Right cardiac atrium (tissue), 5 donors: ENCODE measurements around the gene CORO1C. TPM values are rescaled to one million over a fixed set of nuclear protein-coding genes. Genes with fewer than 3 reads are reported as not detected.

Source experiments
- ATAC-seq, 2 donors: fragments of 200-7000 bp; cut with Tn5 transposase; one replicate each; pipeline versions ENCODE4 v1.8.0 to v1.9.1; 2020; ENCODE audit warnings: moderate library complexity in 2 of 2, mild to moderate bottlenecking in 1 of 2
- DNase-seq, 3 donors: peaks; one replicate each; pipeline ENCODE4 v3.0.0-alpha.2; 2020
- H3K27ac ChIP-seq: one replicate; pipeline ENCODE4 v1.5.1; 2013; ENCODE audit warnings: mild to moderate bottlenecking, low read length, control low read depth, moderate library complexity
- H3K27me3 ChIP-seq: one replicate; pipeline ENCODE4 v1.6.1; 2013; ENCODE audit not compliant: control insufficient read depth, insufficient read depth
- H3K4me1 ChIP-seq: one replicate; pipeline ENCODE4 v1.6.1; 2013; ENCODE audit warnings: low read length; ENCODE audit not compliant: control insufficient read depth, insufficient read depth
- H3K4me3 ChIP-seq: one replicate; pipeline ENCODE4 v1.5.1; 2013; ENCODE audit warnings: low read length, control low read depth
- H3K9me3 ChIP-seq: one replicate; pipeline ENCODE4 v1.6.1; 2013; ENCODE audit warnings: low read length; ENCODE audit not compliant: control insufficient read depth
- WGBS: extraction: QIAGEN DNeasy Blood & Tissue Kit; methylation state at CpG from one replicate; pipeline ENCODE4 v1.1.7; 2013; 5-methylcytosine and 5-hydroxymethylcytosine counted together
- intact Hi-C, 4 donors: fragments of 100-400 bp; cut with DNase I; formaldehyde crosslinking; loops; one replicate each; pipeline versions ENCODE4 v1.11.0 to v1.14.0; 2022 to 2023
- polyA plus RNA-seq: library from polyadenylated mRNA; stranded (reverse); fragments of 200-250 nt; gene quantifications from one replicate; pipeline ENCODE4 v1.2.3, GENCODE V29; 2013
- total RNA-seq, 4 donors: library from RNA; stranded (reverse); fragmentation: NEBNext Ultra II Directional; extraction: Animal tissue kit (Norgen Biotek cat#: 25700); gene quantifications; one replicate each; pipeline ENCODE4 v1.2.1, GENCODE V29; 2021
- donor health status: healthy with polysubstance abuse.
- donor health status: DM: no; HTN: yes; CAD: no.
- donor health status: DM: no; HTN: no; CAD: no.
- donor health status: DM: no; HTN: yes; CAD: no; lungs with severe emphysema.
- donor health status: DM: yes; HTN: yes; CAD: no.

Gene CORO1C
- total and polyA plus RNA-seq, 5 donors, result 24.8 to 122 (median 85.5) TPM

DNA sequence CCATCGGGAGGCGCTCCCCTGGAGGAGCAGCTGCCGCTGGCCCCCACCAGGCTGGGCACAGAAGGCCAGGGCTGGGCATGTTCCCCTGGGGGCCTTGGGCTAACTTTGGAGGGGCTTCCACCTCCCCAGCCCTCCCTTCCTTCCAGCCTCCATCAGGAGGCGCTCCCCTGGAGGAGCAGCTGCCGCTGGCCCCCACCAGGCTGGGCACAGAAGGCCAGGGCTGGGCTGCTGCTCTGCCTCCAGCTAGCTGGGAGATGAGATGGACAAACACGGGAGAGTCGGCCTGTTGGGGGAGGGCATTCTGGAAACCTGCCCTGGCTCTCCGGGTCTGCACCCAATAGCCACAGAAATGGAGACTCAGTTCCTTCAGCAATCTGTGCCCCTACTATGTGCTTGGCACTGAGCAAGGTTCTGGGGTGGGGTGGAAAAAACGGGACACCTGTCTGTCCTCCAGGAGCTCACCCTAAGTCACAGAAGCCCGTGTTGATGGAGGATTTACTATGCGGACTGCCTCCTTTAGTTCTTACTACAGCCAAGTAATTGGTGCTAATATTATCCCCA is 39.0 kb upstream of the CORO1C start:
- H3K4me1 ChIP-seq, result peaks cover 25% of the 10 kb centered on the region
- intact Hi-C loops, result no loop called here
- no peak for ATAC-seq

DNA sequence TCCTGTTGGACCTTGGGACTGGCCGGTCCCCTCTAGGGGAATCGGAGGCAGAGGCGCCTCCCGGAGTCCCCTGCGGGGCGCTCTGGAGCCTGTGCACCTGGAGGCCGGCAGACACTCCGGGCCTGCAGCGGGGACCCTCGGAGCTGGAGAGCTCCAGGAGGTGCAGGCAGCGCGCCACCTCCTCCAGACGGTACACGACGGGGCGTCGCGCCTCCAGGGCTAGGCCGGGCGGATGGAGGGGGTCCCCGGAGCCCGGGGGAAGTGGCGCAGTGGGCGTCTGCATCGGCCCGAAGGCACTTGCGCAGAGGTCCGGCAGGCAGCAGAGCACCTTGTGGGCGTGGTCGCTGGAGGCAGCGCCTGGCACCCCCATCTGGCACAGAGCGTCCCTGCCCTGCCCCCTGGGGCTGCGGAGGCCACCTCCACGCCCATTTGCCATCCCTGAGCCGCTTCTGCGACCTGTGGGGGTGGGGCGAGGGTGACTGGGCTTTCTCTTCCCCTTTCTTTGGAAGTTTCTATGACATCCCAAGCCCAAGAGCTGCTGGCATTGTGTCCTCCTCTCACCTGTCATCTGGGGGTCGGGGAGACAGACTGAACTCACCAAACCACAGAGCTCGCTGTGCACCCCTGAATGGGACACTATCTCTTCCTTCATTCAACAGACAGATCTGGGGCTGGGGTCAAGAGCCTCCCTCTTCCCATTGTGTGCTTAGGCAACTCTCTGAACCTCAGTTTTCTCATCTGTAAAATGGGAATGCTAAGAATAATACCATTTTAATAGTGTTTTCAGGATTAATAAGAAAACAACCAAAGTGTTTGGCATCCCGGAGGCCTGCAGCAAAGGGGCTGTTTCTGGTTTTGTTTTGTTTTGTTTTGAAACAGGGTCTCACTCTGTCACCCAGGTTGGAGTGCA is 37.5 kb upstream of the CORO1C start:
- H3K9me3 ChIP-seq, result no peaks in the 10 kb centered on the region
- peaks cover 13% of the 10 kb centered on the region for H3K4me1 ChIP-seq
- intact Hi-C loops, result no loop called here
- H3K4me3 ChIP-seq, result no peak overlapping the region
- peak; percentile 46 to 79 (median 76) for DNase-seq
- peak; percentile 38 to 49 for ATAC-seq
- 18% methylated on average over 40 of the region's 40 CpGs for WGBS
- H3K27ac ChIP-seq, result no peak overlapping the region
- H3K27me3 ChIP-seq, result no peaks in the 10 kb centered on the region

More for the DNA sequence above, 39.0 kb upstream of the CORO1C start:
- DNase-seq, result no peak
- Histone ChIP-seq H3K27ac (no peak overlapping the region), H3K27me3 (no peaks in the 10 kb centered on the region), H3K9me3 (no peaks in the 10 kb centered on the region), H3K4me3 (no peak overlapping the region)
- 63% methylated on average over 11 of the region's 11 CpGs for WGBS

DNA sequence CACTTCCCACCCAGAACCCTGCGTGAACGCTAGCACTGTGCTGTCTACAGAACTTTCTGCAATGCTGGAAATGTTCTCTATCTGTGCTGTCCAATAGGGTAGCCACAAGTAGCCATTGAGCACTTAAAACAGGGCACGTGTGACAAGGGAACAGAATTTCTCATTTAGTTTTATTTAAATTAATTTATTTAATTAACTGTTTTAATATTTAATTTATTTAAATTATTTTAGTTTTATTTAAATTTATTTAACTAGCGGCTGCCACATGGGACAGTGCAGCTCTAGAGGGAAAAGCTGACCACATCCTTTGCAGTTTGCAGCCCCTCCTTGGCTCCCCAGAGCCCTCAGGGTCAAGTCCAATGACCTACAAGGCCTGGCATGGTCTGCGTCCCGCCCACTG is 35.0 kb upstream of the CORO1C start:
- intact Hi-C loops, result no loop called here
- peak in 1 of 3 donors; percentile 13 for DNase-seq
- Histone ChIP-seq H3K4me1 (peaks cover 4% of the 10 kb centered on the region), H3K4me3 (no peak overlapping the region), H3K9me3 (no peaks in the 10 kb centered on the region), H3K27me3 (no peaks in the 10 kb centered on the region), H3K27ac (no peak overlapping the region)
- no peak for ATAC-seq
- 89% methylated on average over 6 of the region's 6 CpGs for WGBS

DNA sequence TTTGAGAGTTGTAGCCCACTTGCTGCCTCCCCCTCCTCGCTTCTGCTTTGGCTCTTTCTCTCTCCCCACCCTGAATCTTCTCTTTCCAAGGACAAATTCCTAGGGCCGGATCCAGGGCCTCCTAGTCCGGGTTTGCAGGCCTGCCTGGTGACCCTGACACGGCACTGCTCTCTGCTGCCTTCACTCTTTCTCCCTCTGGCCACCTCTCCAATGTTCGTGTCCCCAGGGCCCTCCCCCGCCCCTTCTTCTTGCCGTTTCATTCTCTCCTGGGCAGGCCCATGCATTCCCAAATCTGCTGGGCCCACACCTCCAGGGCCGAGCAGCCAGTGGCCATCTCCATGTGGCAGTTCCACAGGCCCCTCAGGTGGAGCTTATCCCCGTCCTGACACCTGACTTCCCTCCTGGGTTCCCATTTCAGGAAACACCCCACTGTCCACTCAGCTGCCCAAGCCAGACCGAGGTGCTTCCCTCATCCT is 34.0 kb upstream of the CORO1C start:
- no peak for ATAC-seq
- intact Hi-C loops, result no loop called here
- H3K4me3 ChIP-seq, result no peak overlapping the region
- H3K27ac ChIP-seq, result no peak overlapping the region
- no peaks in the 10 kb centered on the region for H3K27me3 ChIP-seq
- no peaks in the 10 kb centered on the region for H3K9me3 ChIP-seq
- peaks cover 2% of the 10 kb centered on the region for H3K4me1 ChIP-seq
- DNase-seq, result no peak
- 58% methylated on average over 10 of the region's 10 CpGs for WGBS

DNA sequence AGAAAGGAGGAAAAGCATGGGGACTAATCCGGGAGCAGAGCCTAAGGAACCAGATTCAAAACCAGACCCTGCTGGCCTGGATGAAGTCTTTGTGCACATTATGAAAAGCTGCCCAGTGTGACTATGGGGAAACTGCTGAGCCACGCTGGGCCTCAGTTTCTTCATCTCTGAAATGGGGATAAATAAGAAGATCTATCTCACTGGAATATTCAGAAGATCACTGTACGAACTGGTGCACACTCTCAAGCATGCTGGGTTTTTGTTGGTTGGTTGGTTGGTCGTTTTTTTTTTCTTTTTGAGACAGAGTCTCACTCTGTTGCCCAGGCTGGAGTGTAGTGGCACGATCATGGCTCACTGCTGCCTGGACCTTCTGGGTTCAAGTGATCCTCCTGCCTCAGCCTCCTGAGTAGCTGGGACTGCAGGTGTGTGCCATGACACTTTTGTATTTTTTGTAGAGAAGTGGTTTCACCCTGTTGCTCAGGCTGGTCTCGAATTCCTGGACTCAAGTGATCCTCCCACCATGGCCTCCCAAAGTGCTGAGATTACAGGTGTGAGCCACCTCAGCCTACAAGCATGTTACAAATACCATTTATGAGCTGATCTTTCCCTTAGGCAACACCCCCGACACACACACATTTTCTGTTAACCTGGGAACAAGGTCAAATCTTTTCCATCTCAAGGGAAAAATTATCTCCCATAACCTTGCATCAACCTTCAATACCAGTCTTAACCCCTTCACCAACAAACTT is 33.4 kb upstream of the CORO1C start:
- DNase-seq (no peak), ATAC-seq (no peak)
- intact Hi-C loops, result no loop called here
- H3K4me1 ChIP-seq, result peaks cover 2% of the 10 kb centered on the region
- WGBS, result 89% methylated on average over 7 of the region's 7 CpGs
- H3K9me3 ChIP-seq, result no peaks in the 10 kb centered on the region
- no peak overlapping the region for H3K27ac ChIP-seq
- H3K27me3 ChIP-seq, result no peaks in the 10 kb centered on the region
- H3K4me3 ChIP-seq, result no peak overlapping the region

DNA sequence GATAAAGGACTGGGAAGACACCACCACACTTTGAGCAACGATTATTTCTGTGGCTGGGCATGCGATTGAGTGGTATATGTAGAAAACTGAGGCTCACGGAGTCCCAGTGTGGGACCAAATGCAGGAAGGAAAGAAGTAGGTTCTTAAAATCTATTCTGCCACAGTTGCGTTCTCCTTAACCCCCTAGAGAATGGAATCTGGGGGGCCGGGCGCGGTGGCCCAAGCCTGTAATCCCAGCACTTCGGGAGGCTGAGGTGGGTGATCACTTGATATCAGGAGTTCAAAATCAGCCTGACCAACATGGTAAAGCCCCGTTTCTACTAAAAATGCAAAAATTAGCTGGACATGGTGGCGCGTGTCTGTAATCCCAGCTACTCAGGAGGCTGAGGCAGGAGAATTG is 29.9 kb upstream of the CORO1C start:
- WGBS, result 92% methylated on average over 11 of the region's 11 CpGs
- no peak for ATAC-seq
- no peaks in the 10 kb centered on the region for H3K4me1 ChIP-seq
- no peak for DNase-seq
- intact Hi-C loops, result no loop called here
- no peaks in the 10 kb centered on the region for H3K9me3 ChIP-seq
- no peak overlapping the region for H3K27ac ChIP-seq
- no peaks in the 10 kb centered on the region for H3K27me3 ChIP-seq
- no peak overlapping the region for H3K4me3 ChIP-seq

DNA sequence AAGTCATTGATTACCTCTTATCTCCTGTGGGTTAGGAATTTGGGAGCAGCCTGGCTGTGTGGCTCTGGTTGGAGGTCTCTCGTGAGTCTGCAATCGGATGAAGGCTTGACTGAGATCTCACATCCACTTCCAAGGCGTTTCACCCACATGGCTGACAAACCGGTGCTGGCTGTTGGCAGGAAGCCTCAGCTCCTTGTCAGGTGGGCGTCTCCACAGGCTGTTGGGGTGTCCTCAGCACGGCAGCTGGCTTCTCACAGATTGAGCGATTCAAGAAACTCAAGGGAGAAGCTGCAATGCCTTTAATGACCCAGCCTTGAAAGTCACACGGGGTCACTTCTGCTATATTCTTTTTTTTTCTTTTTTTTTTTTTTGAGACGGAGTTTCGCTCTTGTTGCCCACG is 28.6 kb upstream of the CORO1C start:
- WGBS, result 72% methylated on average over 11 of the region's 11 CpGs
- H3K9me3 ChIP-seq, result no peaks in the 10 kb centered on the region
- no peak overlapping the region for H3K27ac ChIP-seq
- intact Hi-C loops, result no loop called here
- DNase-seq (no peak), ATAC-seq (no peak)
- H3K27me3 ChIP-seq, result no peaks in the 10 kb centered on the region
- H3K4me1 ChIP-seq, result no peaks in the 10 kb centered on the region
- no peak overlapping the region for H3K4me3 ChIP-seq

DNA sequence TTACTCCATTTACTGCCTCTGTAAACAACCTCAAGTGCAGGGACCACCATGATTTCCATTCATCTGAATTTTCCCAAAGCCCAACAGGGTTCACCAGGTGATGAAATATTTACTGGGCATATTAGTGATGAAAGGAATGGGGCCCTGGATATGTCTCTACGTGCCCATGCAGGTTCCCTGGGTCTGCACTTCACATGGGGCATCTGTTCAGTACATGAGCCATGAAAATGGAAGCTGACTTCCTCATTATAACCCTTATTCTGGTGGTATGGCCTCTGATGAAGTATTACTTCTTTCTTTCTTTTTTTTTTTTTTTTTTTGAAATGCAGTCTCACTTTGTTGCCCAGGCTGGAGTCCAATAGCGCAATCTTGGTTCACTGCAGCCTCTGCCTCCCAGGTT is 26.5 kb upstream of the CORO1C start:
- Histone ChIP-seq H3K27me3 (no peaks in the 10 kb centered on the region), H3K9me3 (no peaks in the 10 kb centered on the region), H3K4me1 (no peaks in the 10 kb centered on the region), H3K4me3 (no peak overlapping the region), H3K27ac (no peak overlapping the region)
- DNase-seq, result no peak
- ATAC-seq, result no peak
- WGBS, result 95% methylated on average over 2 of the region's 2 CpGs
- intact Hi-C loops, result no loop called here

DNA sequence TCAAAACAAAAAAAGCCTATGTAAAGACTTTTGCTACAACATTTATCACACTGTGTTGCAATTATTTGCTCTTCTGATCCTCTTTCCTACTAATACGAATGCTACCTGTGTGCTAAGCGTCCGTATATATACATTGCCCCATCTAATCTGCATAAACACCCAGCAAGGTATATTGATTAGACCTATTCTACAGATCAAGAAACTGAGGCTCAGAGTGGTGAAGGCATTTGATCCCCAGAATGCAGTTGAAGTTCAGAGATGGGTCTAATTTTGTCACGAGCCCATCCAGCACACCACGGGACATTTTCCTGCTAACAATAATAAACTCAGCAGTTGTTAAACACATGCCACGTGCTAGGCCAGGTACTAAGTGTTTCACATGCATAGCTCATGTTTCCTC is 25.1 kb upstream of the CORO1C start:
- ATAC-seq (no peak), DNase-seq (no peak)
- H3K27ac ChIP-seq, result no peak overlapping the region
- WGBS, result 89% methylated on average over 6 of the region's 6 CpGs
- H3K9me3 ChIP-seq, result no peaks in the 10 kb centered on the region
- no peaks in the 10 kb centered on the region for H3K27me3 ChIP-seq
- no peaks in the 10 kb centered on the region for H3K4me1 ChIP-seq
- intact Hi-C loops, result no loop called here
- H3K4me3 ChIP-seq, result no peak overlapping the region

DNA sequence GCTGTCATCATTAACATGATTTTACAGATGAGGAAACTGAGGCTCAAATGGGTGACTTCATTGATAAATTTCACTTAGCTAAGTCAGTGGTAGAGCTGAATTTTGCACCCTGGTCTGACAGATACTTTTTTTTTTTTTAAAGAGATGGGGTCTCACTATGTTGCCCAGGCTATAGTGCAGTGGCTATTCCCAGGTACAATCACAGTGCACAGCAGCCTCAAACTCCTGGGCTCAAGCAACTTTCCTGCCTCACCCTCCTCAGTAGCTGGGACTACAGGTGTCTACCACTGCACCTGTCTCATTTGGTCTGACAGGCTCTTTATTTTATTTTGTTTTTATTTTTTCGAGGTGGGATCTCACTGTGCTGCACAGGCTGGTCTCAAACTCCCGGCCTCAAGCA is 24.2 kb upstream of the CORO1C start:
- WGBS, result 92% methylated on average over 2 of the region's 2 CpGs
- DNase-seq (no peak), ATAC-seq (no peak)
- no peak overlapping the region for H3K27ac ChIP-seq
- intact Hi-C loops, result no loop called here
- no peaks in the 10 kb centered on the region for H3K27me3 ChIP-seq
- H3K4me1 ChIP-seq, result no peaks in the 10 kb centered on the region
- H3K9me3 ChIP-seq, result no peaks in the 10 kb centered on the region
- H3K4me3 ChIP-seq, result no peak overlapping the region

DNA sequence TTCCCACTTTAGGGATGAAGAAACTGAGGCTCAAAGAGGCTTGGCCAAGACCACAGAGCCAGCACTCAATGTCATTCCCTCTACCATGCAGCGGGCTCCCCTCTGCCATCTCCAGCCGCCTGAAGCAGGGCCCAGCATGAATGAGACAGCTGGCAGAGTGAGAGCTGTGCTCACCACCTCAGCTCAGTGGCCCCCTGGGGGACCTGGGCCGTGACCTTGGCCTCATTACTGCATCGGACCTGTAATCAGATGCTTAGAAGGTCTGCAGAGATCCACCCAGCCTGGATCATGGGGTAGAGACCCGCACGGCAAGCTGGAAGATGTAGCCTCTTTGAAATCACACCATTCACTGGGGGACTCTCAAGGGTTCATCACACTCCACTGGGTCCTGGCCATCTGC is 22.7 kb upstream of the CORO1C start:
- Histone ChIP-seq H3K27ac (no peak overlapping the region), H3K4me3 (no peak overlapping the region), H3K9me3 (no peaks in the 10 kb centered on the region), H3K4me1 (no peaks in the 10 kb centered on the region), H3K27me3 (no peaks in the 10 kb centered on the region)
- DNase-seq (peak in 1 of 3 donors; percentile 37), ATAC-seq (no peak)
- intact Hi-C loops, result no loop called here
- 85% methylated on average over 6 of the region's 6 CpGs for WGBS
